ENCODE results near the gene ADAM15. TPM values are rescaled to one million over a fixed set of nuclear protein-coding genes. Genes with fewer than 3 reads are reported as not detected.
A peak's percentile ranks its signal among the peaks of the same experiment; 100 is the strongest.

ADAM15 gene
- total RNA-seq, 4 donors from 2014 or later = 30.3 to 42.8 (median 36.9) TPM

- Histone ChIP-seq H3K4me1 (peaks cover 41 to 60% of the 10 kb centered on the region in 2 donors), H3K27ac (peak within 1 kb of the TSS; percentile 95 to 99 (median 98)), H3K9me3 (no peaks in the 10 kb centered on the region), H3K4me3 (peak within 1 kb of the TSS; percentile 94 to 99 (median 96)), H3K36me3 (no peaks in the 10 kb centered on the region), H3K27me3 (no peaks in the 10 kb centered on the region)
- in situ Hi-C loops (cut with MboI; ENCODE audit: low sequenced_read_pairs in 4 of 4) = no loop called here
- DNase-seq = peak in 1 of 2 donors; percentile 54
- TF ChIP-seq CTCF (IDR thresholded peaks at IDR 0.05 in 4 of 5, conservative IDR thresholded peaks at IDR 0.05 in 1 of 5) (no peak), POLR2A (IDR thresholded peaks at IDR 0.05) (peak in 1 of 2 donors; percentile 12)
- peak; percentile 2 to 14 for ATAC-seq
- intact Hi-C loops (cut with DNase I; ENCODE audit: low total_unique reads) = loop anchor here (1.0 to 10.0 kb wide), 6 partner anchors 15 to 1492 kb away; partner anchors contain the start of genes SLC50A1 and UBE2Q1
Measured at GRCh38 chr1:155002464-155003226, 48.5 kb upstream of the ADAM15 start, which contains the start of gene ZBTB7B. Gene ZBTB7B (plus strand): TSS chr1:155002802. CDS start chr1:155014661, 11,859 bp downstream.

- Histone ChIP-seq H3K36me3 (no peaks in the 10 kb centered on the region), H3K27me3 (no peaks in the 10 kb centered on the region), H3K9me3 (no peaks in the 10 kb centered on the region), H3K4me1 (peaks cover 46 to 63% of the 10 kb centered on the region in 2 donors), H3K27ac (peak overlapping the region; percentile 95 to 99 (median 98)), H3K4me3 (peak overlapping the region; percentile 94 to 99 (median 96))
- DNase-seq = no peak
- TF ChIP-seq POLR2A (IDR thresholded peaks at IDR 0.05) (no peak), CTCF (IDR thresholded peaks at IDR 0.05 in 4 of 5, conservative IDR thresholded peaks at IDR 0.05 in 1 of 5) (no peak)
- intact Hi-C loops (cut with DNase I; ENCODE audit: low total_unique reads) (loop anchor here (5.0 to 10.0 kb wide), 5 partner anchors 134 to 1492 kb away; partner anchors contain the start of genes SLC50A1 and UBE2Q1), in situ Hi-C loops (cut with MboI; ENCODE audit: low sequenced_read_pairs in 4 of 4) (no loop called here)
- ATAC-seq = no peak
Measured at GRCh38 chr1:155003227-155003765, 47.8 kb upstream of the ADAM15 start.

DNA sequence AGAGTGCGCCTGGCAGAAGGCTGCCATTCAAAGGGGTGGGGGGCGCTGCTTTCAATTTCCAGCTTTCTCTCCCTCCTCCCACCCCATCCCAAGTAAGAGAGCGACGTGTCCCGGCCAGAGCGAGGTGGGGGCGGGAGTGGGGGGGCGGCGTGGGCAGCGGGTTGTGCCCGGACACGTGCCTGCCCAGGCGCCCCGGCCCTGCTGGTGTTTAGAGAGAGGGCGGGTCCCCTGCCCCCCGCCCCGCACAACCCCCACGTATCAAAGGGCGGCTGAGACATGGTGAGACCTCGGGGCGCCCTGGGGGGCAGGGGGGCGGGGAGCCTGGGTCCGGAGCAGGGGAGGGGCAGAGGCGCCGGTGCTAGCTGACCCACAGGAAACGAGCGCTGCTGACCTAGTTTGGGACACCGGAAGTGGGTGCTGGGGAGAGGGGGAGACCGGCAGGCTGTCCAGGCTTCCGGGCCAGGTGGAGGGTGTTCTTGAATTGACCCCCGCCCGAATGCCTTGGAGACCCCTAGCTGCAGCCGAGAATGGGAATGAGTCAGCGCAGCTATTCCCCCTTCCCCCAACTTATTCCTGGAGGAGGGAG lies 47.3 kb upstream of the ADAM15 start:
- Histone ChIP-seq H3K4me3 (peak overlapping the region; percentile 94 to 99 (median 96)), H3K9me3 (no peaks in the 10 kb centered on the region), H3K4me1 (peaks cover 44 to 64% of the 10 kb centered on the region in 2 donors), H3K27me3 (no peaks in the 10 kb centered on the region), H3K36me3 (no peaks in the 10 kb centered on the region), H3K27ac (peak overlapping the region; percentile 95 to 99 (median 98))
- in situ Hi-C loops (cut with MboI; ENCODE audit: low sequenced_read_pairs in 4 of 4) (no loop called here), intact Hi-C loops (cut with DNase I; ENCODE audit: low total_unique reads) (loop anchor here (5.0 to 10.0 kb wide), 5 partner anchors 133 to 1491 kb away; partner anchors contain the start of genes SLC50A1 and UBE2Q1)
- DNase-seq (peak; percentile 87 to 88), ATAC-seq (peak; percentile 14 to 22)
- TF ChIP-seq POLR2A (IDR thresholded peaks at IDR 0.05) = peak; percentile 44 to 62
- no peak for TF ChIP-seq CTCF (IDR thresholded peaks at IDR 0.05 in 4 of 5, conservative IDR thresholded peaks at IDR 0.05 in 1 of 5)

- in situ Hi-C loops (cut with MboI; ENCODE audit: low sequenced_read_pairs in 4 of 4) = no loop called here
- peaks cover 39 to 64% of the 10 kb centered on the region in 2 donors for H3K4me1 ChIP-seq
Measured at GRCh38 chr1:155004352-155005075, 46.6 kb upstream of the ADAM15 start.

More at GRCh38 chr1:155004352-155005075, 46.6 kb upstream of the ADAM15 start:
- Histone ChIP-seq H3K36me3 (no peaks in the 10 kb centered on the region), H3K9me3 (no peaks in the 10 kb centered on the region), H3K27me3 (no peaks in the 10 kb centered on the region), H3K27ac (peak overlapping the region; percentile 95 to 99 (median 98)), H3K4me3 (peak overlapping the region; percentile 94 to 99 (median 96))
- intact Hi-C loops (cut with DNase I; ENCODE audit: low total_unique reads) = loop anchor here (5.0 to 10.0 kb wide), 6 partner anchors 133 to 1490 kb away; partner anchors contain the start of genes SLC50A1 and UBE2Q1
- no peak for ATAC-seq
- TF ChIP-seq POLR2A (IDR thresholded peaks at IDR 0.05) = no peak
- TF ChIP-seq CTCF (IDR thresholded peaks at IDR 0.05 in 4 of 5, conservative IDR thresholded peaks at IDR 0.05 in 1 of 5) = no peak
- DNase-seq = no peak
